ENCODE results near the gene MYOF. TPM values are rescaled to one million over a fixed set of nuclear protein-coding genes. Genes with fewer than 3 reads are reported as not detected.

The MYOF gene
- polyA plus RNA-seq, 1 of the 3 experiments (the other 2 are of a cell fraction): 103 TPM

DNA sequence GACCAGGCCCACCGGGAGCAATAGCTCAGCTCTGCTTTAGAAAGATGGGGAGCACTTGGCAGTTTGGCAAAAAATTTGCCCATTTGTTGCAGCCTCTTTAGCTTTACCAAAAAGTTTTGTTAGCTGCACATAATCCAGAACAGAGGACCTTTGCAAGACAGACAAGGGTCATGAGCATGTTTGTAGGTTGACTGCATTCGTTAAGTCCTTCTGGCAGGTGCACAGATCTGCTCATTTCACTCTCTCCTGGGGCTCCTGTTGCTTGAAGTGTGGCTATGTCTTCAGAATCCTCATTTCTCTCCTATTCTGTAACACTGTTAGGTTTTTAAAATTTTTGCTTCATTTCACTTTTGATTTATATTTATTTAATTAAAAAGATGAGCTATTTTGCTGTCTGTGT, 96.8 kb downstream of the MYOF start:
- no peak for DNase-seq
- Histone ChIP-seq H3K4me1 (ENCODE audit: control insufficient read depth in 1 of 2, insufficient read depth in 2 of 2, low read depth in 1 of 2, low read length in 1 of 2) (peaks cover 0 to 30% of the 10 kb centered on the region in 2 experiments; a peak in 3 of 4 replicates), H3K27me3 (ENCODE audit: insufficient read depth) (no peaks in the 10 kb centered on the region), H3K9me3 (no peaks in the 10 kb centered on the region), H3K9ac (no peak overlapping the region), H3F3A (replicated peaks; ENCODE audit: insufficient read depth) (peaks cover 51% of the 10 kb centered on the region), H3K36me3 (replicated peaks in 1 of 2; ENCODE audit: control insufficient read depth in 1 of 2, insufficient read depth in 2 of 2, low read length in 1 of 2) (peaks cover 31 to 50% of the 10 kb centered on the region in 2 experiments), H4K20me1 (ENCODE audit: insufficient read depth) (no peaks in the 10 kb centered on the region), H3K9me2 (no peaks in the 10 kb centered on the region), H3K4me3 (ENCODE audit: low read depth in 2 of 2, low read length in 1 of 2) (no peak overlapping the region), H2AFZ (ENCODE audit: low read depth) (no peak overlapping the region), H3K27ac (ENCODE audit: low read depth in 2 of 2, low read length in 1 of 2) (peak overlapping the region in 1 of 2 experiments; percentile 96; a peak in 2 of 4 replicates), H3K79me2 (ENCODE audit: insufficient read depth) (peaks cover 9% of the 10 kb centered on the region; the same call in 1 of the 2 replicates), H3K4me2 (no peak overlapping the region)
- ChIA-PET CTCF (interaction anchor here (1.7 to 3.6 kb wide), 2 partner anchors 9 to 97 kb away, joined by 14 to 37 read pairs; partner anchors contain the start of gene MYOF), POLR2A (no interaction called here)
- TF ChIP-seq, protein P1, sequence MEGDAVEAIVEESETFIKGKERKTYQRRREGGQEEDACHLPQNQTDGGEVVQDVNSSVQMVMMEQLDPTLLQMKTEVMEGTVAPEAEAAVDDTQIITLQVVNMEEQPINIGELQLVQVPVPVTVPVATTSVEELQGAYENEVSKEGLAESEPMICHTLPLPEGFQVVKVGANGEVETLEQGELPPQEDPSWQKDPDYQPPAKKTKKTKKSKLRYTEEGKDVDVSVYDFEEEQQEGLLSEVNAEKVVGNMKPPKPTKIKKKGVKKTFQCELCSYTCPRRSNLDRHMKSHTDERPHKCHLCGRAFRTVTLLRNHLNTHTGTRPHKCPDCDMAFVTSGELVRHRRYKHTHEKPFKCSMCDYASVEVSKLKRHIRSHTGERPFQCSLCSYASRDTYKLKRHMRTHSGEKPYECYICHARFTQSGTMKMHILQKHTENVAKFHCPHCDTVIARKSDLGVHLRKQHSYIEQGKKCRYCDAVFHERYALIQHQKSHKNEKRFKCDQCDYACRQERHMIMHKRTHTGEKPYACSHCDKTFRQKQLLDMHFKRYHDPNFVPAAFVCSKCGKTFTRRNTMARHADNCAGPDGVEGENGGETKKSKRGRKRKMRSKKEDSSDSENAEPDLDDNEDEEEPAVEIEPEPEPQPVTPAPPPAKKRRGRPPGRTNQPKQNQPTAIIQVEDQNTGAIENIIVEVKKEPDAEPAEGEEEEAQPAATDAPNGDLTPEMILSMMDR (IDR thresholded peaks at IDR 0.05): no peak
- TF ChIP-seq JUND (IDR thresholded peaks at IDR 0.05): no peak
- TF ChIP-seq, protein P2, sequence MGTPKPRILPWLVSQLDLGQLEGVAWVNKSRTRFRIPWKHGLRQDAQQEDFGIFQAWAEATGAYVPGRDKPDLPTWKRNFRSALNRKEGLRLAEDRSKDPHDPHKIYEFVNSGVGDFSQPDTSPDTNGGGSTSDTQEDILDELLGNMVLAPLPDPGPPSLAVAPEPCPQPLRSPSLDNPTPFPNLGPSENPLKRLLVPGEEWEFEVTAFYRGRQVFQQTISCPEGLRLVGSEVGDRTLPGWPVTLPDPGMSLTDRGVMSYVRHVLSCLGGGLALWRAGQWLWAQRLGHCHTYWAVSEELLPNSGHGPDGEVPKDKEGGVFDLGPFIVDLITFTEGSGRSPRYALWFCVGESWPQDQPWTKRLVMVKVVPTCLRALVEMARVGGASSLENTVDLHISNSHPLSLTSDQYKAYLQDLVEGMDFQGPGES (IDR thresholded peaks at IDR 0.05; ENCODE audit: low read depth, low read length): no peak
- no peak for TF ChIP-seq EZH2phosphoT487 (IDR thresholded peaks at IDR 0.05; ENCODE audit: borderline replicate concordance, low read depth)
- no peak for TF ChIP-seq POLR2AphosphoS5 (IDR thresholded peaks at IDR 0.05; ENCODE audit: low read depth, low read length)
- no peak for TF ChIP-seq MXI1 (IDR thresholded peaks at IDR 0.05; ENCODE audit: low read depth, low read length)
- no peak for TF ChIP-seq NRF1 (IDR thresholded peaks at IDR 0.05; ENCODE audit: low read depth, low read length)
- TF ChIP-seq, protein P3, sequence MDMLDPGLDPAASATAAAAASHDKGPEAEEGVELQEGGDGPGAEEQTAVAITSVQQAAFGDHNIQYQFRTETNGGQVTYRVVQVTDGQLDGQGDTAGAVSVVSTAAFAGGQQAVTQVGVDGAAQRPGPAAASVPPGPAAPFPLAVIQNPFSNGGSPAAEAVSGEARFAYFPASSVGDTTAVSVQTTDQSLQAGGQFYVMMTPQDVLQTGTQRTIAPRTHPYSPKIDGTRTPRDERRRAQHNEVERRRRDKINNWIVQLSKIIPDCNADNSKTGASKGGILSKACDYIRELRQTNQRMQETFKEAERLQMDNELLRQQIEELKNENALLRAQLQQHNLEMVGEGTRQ (IDR thresholded peaks at IDR 0.05; ENCODE audit: borderline replicate concordance, low read depth, low read length): no peak
- TF ChIP-seq FOXJ3 (CRISPR knock-in tag; IDR thresholded peaks at IDR 0.05): no peak
- no peak for TF ChIP-seq TCF12 (IDR thresholded peaks at IDR 0.05)
- no peak for TF ChIP-seq FOSL2 (IDR thresholded peaks at IDR 0.05; ENCODE audit: borderline replicate concordance, low read depth)
- no peak for TF ChIP-seq ELF1 (IDR thresholded peaks at IDR 0.05)
- TF ChIP-seq FOXM1 (IDR thresholded peaks at IDR 0.05; ENCODE audit: low read depth): no peak
- TF ChIP-seq TEAD4 (IDR thresholded peaks at IDR 0.05; ENCODE audit: borderline replicate concordance, insufficient read depth): no peak
- TF ChIP-seq, protein P4, sequence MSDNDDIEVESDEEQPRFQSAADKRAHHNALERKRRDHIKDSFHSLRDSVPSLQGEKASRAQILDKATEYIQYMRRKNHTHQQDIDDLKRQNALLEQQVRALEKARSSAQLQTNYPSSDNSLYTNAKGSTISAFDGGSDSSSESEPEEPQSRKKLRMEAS (IDR thresholded peaks at IDR 0.05; ENCODE audit: low read depth): no peak
- no peak for TF ChIP-seq NFIC (IDR thresholded peaks at IDR 0.05; ENCODE audit: borderline replicate concordance)
- TF ChIP-seq, protein P5, sequence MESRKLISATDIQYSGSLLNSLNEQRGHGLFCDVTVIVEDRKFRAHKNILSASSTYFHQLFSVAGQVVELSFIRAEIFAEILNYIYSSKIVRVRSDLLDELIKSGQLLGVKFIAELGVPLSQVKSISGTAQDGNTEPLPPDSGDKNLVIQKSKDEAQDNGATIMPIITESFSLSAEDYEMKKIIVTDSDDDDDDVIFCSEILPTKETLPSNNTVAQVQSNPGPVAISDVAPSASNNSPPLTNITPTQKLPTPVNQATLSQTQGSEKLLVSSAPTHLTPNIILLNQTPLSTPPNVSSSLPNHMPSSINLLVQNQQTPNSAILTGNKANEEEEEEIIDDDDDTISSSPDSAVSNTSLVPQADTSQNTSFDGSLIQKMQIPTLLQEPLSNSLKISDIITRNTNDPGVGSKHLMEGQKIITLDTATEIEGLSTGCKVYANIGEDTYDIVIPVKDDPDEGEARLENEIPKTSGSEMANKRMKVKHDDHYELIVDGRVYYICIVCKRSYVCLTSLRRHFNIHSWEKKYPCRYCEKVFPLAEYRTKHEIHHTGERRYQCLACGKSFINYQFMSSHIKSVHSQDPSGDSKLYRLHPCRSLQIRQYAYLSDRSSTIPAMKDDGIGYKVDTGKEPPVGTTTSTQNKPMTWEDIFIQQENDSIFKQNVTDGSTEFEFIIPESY (IDR thresholded peaks at IDR 0.05; ENCODE audit: borderline replicate concordance, low read depth): no peak
- TF ChIP-seq CHD2 (IDR thresholded peaks at IDR 0.05; ENCODE audit: low read length, partially characterized antibody): no peak
- no peak for TF ChIP-seq GATA2 (CRISPR knock-in tag; IDR thresholded peaks at IDR 0.05)
- 83% methylated on average over 2 of the region's 2 CpGs for WGBS (ENCODE audit: low lambda C conversion rate)

All from SK-N-SH (cell line).